Loucy (cell line): ENCODE measurements around the gene SMARCA5.

Source experiments
- H2AFZ ChIP-seq: fragments of 200-600 bp; sonication (generic); 2 replicates; pipeline ENCODE4 v1.6.0; 2016; ENCODE audit warnings: antibody characterized with exemption, mild to moderate bottlenecking, low read length, moderate library complexity
- H3F3A ChIP-seq: fragments of 200-600 bp; 2 replicates; pipeline ENCODE4 v1.6.0; 2016; ENCODE audit warnings: antibody characterized with exemption, low read depth, mild to moderate bottlenecking
- H3K27me3 ChIP-seq: fragments of 200-600 bp; sonication (generic); 2 replicates; pipeline ENCODE4 v1.6.1; 2014; ENCODE audit warnings: low read length, mild to moderate bottlenecking; ENCODE audit not compliant: insufficient read depth, poor library complexity, severe bottlenecking
- H3K36me3 ChIP-seq: fragments of 200-600 bp; sonication (generic); 2 replicates; pipeline ENCODE4 v1.6.1; 2016; ENCODE audit warnings: low read length; ENCODE audit not compliant: insufficient read depth
- H3K4me1 ChIP-seq: fragments of 200-600 bp; sonication (generic); 2 replicates; pipeline ENCODE4 v1.5.1; 2014; ENCODE audit warnings: low read length, mild to moderate bottlenecking; ENCODE audit not compliant: insufficient read depth, poor library complexity, severe bottlenecking
- H3K4me2 ChIP-seq: fragments of 200-600 bp; sonication (generic); 2 replicates; pipeline ENCODE4 v1.6.0; 2014; ENCODE audit warnings: antibody characterized with exemption, low read length, low read depth, mild to moderate bottlenecking; ENCODE audit not compliant: poor library complexity, severe bottlenecking
- H3K4me3 ChIP-seq: fragments of 200-600 bp; sonication (generic); 2 replicates; pipeline ENCODE4 v1.5.1; 2014; ENCODE audit warnings: low read length, mild to moderate bottlenecking, mixed read lengths; ENCODE audit not compliant: poor library complexity, severe bottlenecking
- H3K79me2 ChIP-seq: fragments of 200-600 bp; sonication (generic); 2 replicates; pipeline ENCODE4 v1.6.1; 2014; ENCODE audit warnings: low read length; ENCODE audit not compliant: insufficient read depth
- H3K9ac ChIP-seq: fragments of 200-600 bp; sonication (generic); 2 replicates; pipeline ENCODE4 v1.6.0; 2014; ENCODE audit warnings: mild to moderate bottlenecking, low read depth, low read length, moderate library complexity; ENCODE audit not compliant: poor library complexity, severe bottlenecking
- H3K9me2 ChIP-seq: fragments of 200-600 bp; sonication (generic); replicated peaks from 2 replicates; pipeline ENCODE4 v1.6.1; 2016; ENCODE audit warnings: low read depth, low read length, mixed read lengths
- H3K9me3 ChIP-seq: fragments of 200-600 bp; sonication (generic); 2 replicates; pipeline ENCODE4 v1.6.1; 2014; ENCODE audit warnings: mild to moderate bottlenecking, antibody characterized with exemption, low read length, low read depth; ENCODE audit not compliant: insufficient read depth
- H4K20me1 ChIP-seq: fragments of 200-600 bp; sonication (generic); 2 replicates; pipeline ENCODE4 v1.6.0; 2014; ENCODE audit warnings: antibody characterized with exemption, low read length, mild to moderate bottlenecking; ENCODE audit not compliant: insufficient read depth, poor library complexity, severe bottlenecking
- CTCF ChIP-seq: fragments of 200-600 bp; sonication (generic); conservative IDR thresholded peaks from 2 replicates; pipeline ENCODE4 v1.5.1; 2014; ENCODE audit warnings: mild to moderate bottlenecking, antibody characterized with exemption, low read length
- EZH2phosphoT487 ChIP-seq: fragments of 200-600 bp; IDR thresholded peaks from 2 replicates; pipeline ENCODE4 v1.6.1; 2018; ENCODE audit warnings: antibody characterized with exemption, mild to moderate bottlenecking, moderate library complexity, borderline replicate concordance

SMARCA5 gene

GRCh38 chr4:143506031-143506430, 7.5 kb upstream of the SMARCA5 start:
- no peak overlapping the region for H3K4me3 ChIP-seq
- H3K9ac ChIP-seq: no peak overlapping the region
- no peaks in the 10 kb centered on the region for H3K27me3 ChIP-seq
- no peaks in the 10 kb centered on the region for H4K20me1 ChIP-seq
- no peak for TF ChIP-seq CTCF
- no peak for TF ChIP-seq EZH2phosphoT487
- peaks cover 15% of the 10 kb centered on the region for H3K4me1 ChIP-seq
- no peak overlapping the region for H3K4me2 ChIP-seq
- no peaks in the 10 kb centered on the region for H3F3A ChIP-seq
- H3K36me3 ChIP-seq: no peaks in the 10 kb centered on the region
- no peaks in the 10 kb centered on the region for H3K79me2 ChIP-seq
- no peaks in the 10 kb centered on the region for H3K9me2 ChIP-seq
- H2AFZ ChIP-seq: no peak overlapping the region
- no peaks in the 10 kb centered on the region for H3K9me3 ChIP-seq

GRCh38 chr4:143511906-143512305, 1.6 kb upstream of the SMARCA5 start:
- H3K4me1 ChIP-seq: peaks cover 39% of the 10 kb centered on the region
- no peaks in the 10 kb centered on the region for H3K27me3 ChIP-seq
- H3K36me3 ChIP-seq: no peaks in the 10 kb centered on the region
- no peak overlapping the region for H2AFZ ChIP-seq
- no peak overlapping the region for H3K4me3 ChIP-seq
- no peak overlapping the region for H3K4me2 ChIP-seq
- TF ChIP-seq CTCF (no peak), EZH2phosphoT487 (no peak)
- H3K9ac ChIP-seq: no peak overlapping the region
- H4K20me1 ChIP-seq: peaks cover 31% of the 10 kb centered on the region
- no peaks in the 10 kb centered on the region for H3K9me2 ChIP-seq
- H3K79me2 ChIP-seq: peaks cover 35% of the 10 kb centered on the region
- H3K9me3 ChIP-seq: no peaks in the 10 kb centered on the region
- H3F3A ChIP-seq: no peaks in the 10 kb centered on the region

- Histone ChIP-seq H2AFZ (peak overlapping the region; percentile 96), H3K79me2 (peaks cover 45% of the 10 kb centered on the region), H4K20me1 (peaks cover 42% of the 10 kb centered on the region), H3K4me1 (peaks cover 43% of the 10 kb centered on the region), H3K36me3 (peaks cover 9% of the 10 kb centered on the region; the same call in 1 of the 2 replicates), H3K4me2 (peak overlapping the region; percentile 78), H3K9ac (peak overlapping the region; percentile 87), H3K9me2 (no peaks in the 10 kb centered on the region), H3K27me3 (no peaks in the 10 kb centered on the region), H3K4me3 (peak overlapping the region; percentile 97), H3F3A (no peaks in the 10 kb centered on the region), H3K9me3 (no peaks in the 10 kb centered on the region)
- TF ChIP-seq CTCF (no peak), EZH2phosphoT487 (no peak)
Measured at GRCh38 chr4:143512978-143513313, 556 bp upstream of the SMARCA5 start.
